ENCODE data around the gene PRXL2B. TPM values are rescaled to one million over a fixed set of nuclear protein-coding genes. Genes with fewer than 3 reads are reported as not detected.
"Not testable (repeated sequence)": the region's sequence is repeated elsewhere in the genome, so short reads cannot be mapped to it uniquely, and the experiment has no call there.

PRXL2B gene
- total RNA-seq, 1 experiment from 2014 or later, result 34.8 TPM

- H3K4me3 ChIP-seq (ENCODE audit: low read depth, low read length, poor library complexity, severe bottlenecking), result no peak overlapping the region
- no peaks in the 10 kb centered on the region for H3K36me3 ChIP-seq (ENCODE audit: insufficient read depth, low read length, poor library complexity, severe bottlenecking)
- CTCF ChIA-PET, result no interaction called here
- BruUV-seq (replicated peaks), result no TSS peak
- POLR2A ChIA-PET (ENCODE audit: low non-redundant PET), result no interaction called here
- H3K27me3 ChIP-seq (replicated peaks; ENCODE audit: insufficient read depth, low read depth, low read length, poor library complexity), result peaks cover 3% of the 10 kb centered on the region
- TF ChIP-seq EZH2 (IDR thresholded peaks at IDR 0.05; ENCODE audit: borderline replicate concordance, low read depth, low read length, poor library complexity, severe bottlenecking) (no peak), CTCF (conservative IDR thresholded peaks at IDR 0.05; ENCODE audit: low read depth, low read length) (no peak)
- no peak overlapping the region for H3K27ac ChIP-seq (ENCODE audit: low read depth, low read length, poor library complexity, severe bottlenecking)
- intact Hi-C loops (cut with micrococcal nuclease; ENCODE audit: unreplicated experiment), result no loop called here
- DNase-seq (ENCODE audit: low spot score), result no peak
- no peaks in the 10 kb centered on the region for H3K9me3 ChIP-seq (ENCODE audit: low read depth, low read length, poor library complexity, severe bottlenecking)
- H3K4me1 ChIP-seq (ENCODE audit: insufficient read depth, low read length, poor library complexity, severe bottlenecking), result no peaks in the 10 kb centered on the region
Observed at GRCh38 chr1:2567083-2567679, 19.4 kb upstream of the PRXL2B start.

GRCh38 chr1:2568187-2568816 is 18.3 kb upstream of the PRXL2B start:
- intact Hi-C loops (cut with micrococcal nuclease; ENCODE audit: unreplicated experiment); H3K4me3 ChIP-seq (ENCODE audit: low read depth, low read length, poor library complexity, severe bottlenecking); H3K27ac ChIP-seq (ENCODE audit: low read depth, low read length, poor library complexity, severe bottlenecking); DNase-seq (ENCODE audit: low spot score); CTCF ChIA-PET; H3K4me1 ChIP-seq (ENCODE audit: insufficient read depth, low read length, poor library complexity, severe bottlenecking); BruUV-seq (replicated peaks); POLR2A ChIA-PET (ENCODE audit: low non-redundant PET); H3K36me3 ChIP-seq (ENCODE audit: insufficient read depth, low read length, poor library complexity, severe bottlenecking); H3K27me3 ChIP-seq (replicated peaks; ENCODE audit: insufficient read depth, low read depth, low read length, poor library complexity); H3K9me3 ChIP-seq (ENCODE audit: low read depth, low read length, poor library complexity, severe bottlenecking): not testable (repeated sequence)

- H3K36me3 ChIP-seq (ENCODE audit: insufficient read depth, low read length, poor library complexity, severe bottlenecking), result no peaks in the 10 kb centered on the region
- no peak overlapping the region for H3K27ac ChIP-seq (ENCODE audit: low read depth, low read length, poor library complexity, severe bottlenecking)
- no peak overlapping the region for H3K4me3 ChIP-seq (ENCODE audit: low read depth, low read length, poor library complexity, severe bottlenecking)
- H3K27me3 ChIP-seq (replicated peaks; ENCODE audit: insufficient read depth, low read depth, low read length, poor library complexity), result peaks cover 10% of the 10 kb centered on the region
- H3K4me1 ChIP-seq (ENCODE audit: insufficient read depth, low read length, poor library complexity, severe bottlenecking), result no peaks in the 10 kb centered on the region
- ChIA-PET POLR2A (ENCODE audit: low non-redundant PET) (no interaction called here), CTCF (no interaction called here)
- H3K9me3 ChIP-seq (ENCODE audit: low read depth, low read length, poor library complexity, severe bottlenecking), result no peaks in the 10 kb centered on the region
- DNase-seq (ENCODE audit: low spot score), result no peak
- no TSS peak for BruUV-seq (replicated peaks)
- intact Hi-C loops (cut with micrococcal nuclease; ENCODE audit: unreplicated experiment), result no loop called here
- no peak for TF ChIP-seq EZH2 (IDR thresholded peaks at IDR 0.05; ENCODE audit: borderline replicate concordance, low read depth, low read length, poor library complexity, severe bottlenecking)
- TF ChIP-seq CTCF (conservative IDR thresholded peaks at IDR 0.05; ENCODE audit: low read depth, low read length), result no peak
Observed at GRCh38 chr1:2569060-2569459, 17.5 kb upstream of the PRXL2B start.

- H3K36me3 ChIP-seq (ENCODE audit: insufficient read depth, low read length, poor library complexity, severe bottlenecking); POLR2A ChIA-PET (ENCODE audit: low non-redundant PET): not testable (repeated sequence)
Observed at GRCh38 chr1:2569703-2570102, 16.9 kb upstream of the PRXL2B start.

More at GRCh38 chr1:2569703-2570102, 16.9 kb upstream of the PRXL2B start:
- DNase-seq (ENCODE audit: low spot score); intact Hi-C loops (cut with micrococcal nuclease; ENCODE audit: unreplicated experiment); H3K4me1 ChIP-seq (ENCODE audit: insufficient read depth, low read length, poor library complexity, severe bottlenecking); CTCF ChIA-PET; H3K9me3 ChIP-seq (ENCODE audit: low read depth, low read length, poor library complexity, severe bottlenecking); H3K27me3 ChIP-seq (replicated peaks; ENCODE audit: insufficient read depth, low read depth, low read length, poor library complexity); BruUV-seq (replicated peaks); H3K27ac ChIP-seq (ENCODE audit: low read depth, low read length, poor library complexity, severe bottlenecking); H3K4me3 ChIP-seq (ENCODE audit: low read depth, low read length, poor library complexity, severe bottlenecking): not testable (repeated sequence)
